Activated CD8-positive, alpha-beta memory T cell treated with anti-CD3 and anti-CD28 coated beads for 1 hour (primary cell): Measurements from ENCODE around the gene STX17.
A peak's percentile ranks its signal among the peaks of the same experiment; 100 is the strongest.
"Not testable (repeated sequence)": the region's sequence is repeated elsewhere in the genome, so short reads cannot be mapped to it uniquely, and the experiment has no call there.

Experiments
- DNase-seq, 2 donors: peaks; one replicate each; pipeline ENCODE4 v3.0.0-alpha.2; 2020; ENCODE audit warnings: low read depth in 1 of 2; ENCODE audit errors: extremely low read depth in 1 of 2

The STX17 gene

GRCh38 chr9:99906403-99907207, at the start of gene STX17:
STX17 (plus strand) TSS chr9:99906654; CDS start chr9:99915240, 8,586 bp downstream.
- peak; percentile 51 to 80 for DNase-seq

GRCh38 chr9:99857576-99857975, 48.9 kb upstream of the STX17 start:
- DNase-seq = not testable (repeated sequence)

- DNase-seq = no peak
These were observed 48.4 kb upstream of the STX17 start for GRCh38 chr9:99858087-99858486.

- no peak for DNase-seq
These were observed 47.0 kb upstream of the STX17 start for GRCh38 chr9:99859243-99859980.

- no peak for DNase-seq
These were observed 46.2 kb upstream of the STX17 start for GRCh38 chr9:99860266-99860665.

- no peak for DNase-seq
These were observed 42.5 kb upstream of the STX17 start for GRCh38 chr9:99863955-99864354.

- DNase-seq = no peak
These were observed 40.1 kb upstream of the STX17 start for GRCh38 chr9:99866398-99866797.

GRCh38 chr9:99867536-99867935, 38.9 kb upstream of the STX17 start:
- no peak for DNase-seq

- DNase-seq = no peak
These were observed 38.5 kb upstream of the STX17 start for GRCh38 chr9:99867968-99868367.

- no peak for DNase-seq
These were observed 37.6 kb upstream of the STX17 start for GRCh38 chr9:99868845-99869244.

GRCh38 chr9:99870126-99870525, 36.3 kb upstream of the STX17 start:
- DNase-seq = no peak

GRCh38 chr9:99873531-99873930, 32.9 kb upstream of the STX17 start:
- no peak for DNase-seq

- no peak for DNase-seq
These were observed 32.4 kb upstream of the STX17 start for GRCh38 chr9:99873943-99874584.

GRCh38 chr9:99876190-99876589, 30.3 kb upstream of the STX17 start:
- DNase-seq = no peak

GRCh38 chr9:99878651-99879050, 27.8 kb upstream of the STX17 start:
- DNase-seq = no peak

GRCh38 chr9:99881769-99882168, 24.7 kb upstream of the STX17 start:
- DNase-seq = no peak

GRCh38 chr9:99885747-99886146, 20.7 kb upstream of the STX17 start:
- no peak for DNase-seq

- no peak for DNase-seq
These were observed 17.3 kb upstream of the STX17 start for GRCh38 chr9:99889120-99889519.

- no peak for DNase-seq
These were observed 11.6 kb upstream of the STX17 start for GRCh38 chr9:99894826-99895225.

- DNase-seq = no peak
These were observed 10.9 kb upstream of the STX17 start for GRCh38 chr9:99895510-99895909.

GRCh38 chr9:99896119-99896518, 10.3 kb upstream of the STX17 start:
- DNase-seq = no peak

- no peak for DNase-seq
These were observed 3.1 kb upstream of the STX17 start for GRCh38 chr9:99903393-99903792.
